HCT116 (cell line): ENCODE measurements around the gene TGM2. TPM values are rescaled to one million over a fixed set of nuclear protein-coding genes. Genes with fewer than 3 reads are reported as not detected.

ENCODE experiments used
- ATAC-seq: fragments of 200-7000 bp; cut with Tn5 transposase; 2 replicates; pipeline ENCODE4 v1.9.1; 2020; ENCODE audit warnings: mild to moderate bottlenecking, moderate library complexity
- BruUV-seq: library from RNA; stranded (reverse); fragments of 400-500 nt; replicated peaks from 2 replicates; lab custom pipeline; 2021; lab: Mats Ljungman, UMichigan
- CTCF ChIA-PET: fragments of 300-600 bp; sonication (Branson Sonifier 250); formaldehyde crosslinking; loops from one replicate; lab custom pipeline; 2021; ENCODE audit warnings: antibody characterized with exemption; lab: Charles Lee
- POLR2A ChIA-PET: fragments of 300-600, 350-600 bp; sonication (Branson Sonifier 250); formaldehyde crosslinking; loops from one replicate; lab custom pipeline; 2021; ENCODE audit warnings: antibody characterized with exemption; lab: Charles Lee
- RAD21 ChIA-PET, 2 experiments: fragments of 300-600 bp; sonication (Branson Sonifier 250); formaldehyde crosslinking; loops; one replicate each; lab custom pipeline; 2023; ENCODE audit warnings: low total read pairs in 2 of 2; ENCODE audit not compliant: uncharacterized antibody in 2 of 2, unreplicated experiment in 2 of 2, low non-redundant PET in 1 of 2; lab: Charles Lee
- DNase-seq: peaks from one replicate; pipeline ENCODE4 v3.0.0-alpha.2; 2010; ENCODE audit warnings: low read depth, low spot score
- H2AFZ ChIP-seq: fragments of 200-600 bp; shearing (Covaris generic), sonication (generic); 2 replicates; pipeline ENCODE4 v1.6.1; 2017; ENCODE audit warnings: low read depth, mixed run types, mixed read lengths, antibody characterized with exemption, low read length; ENCODE audit not compliant: poor library complexity, severe bottlenecking
- H3K27ac ChIP-seq: 2 replicates; pipeline ENCODE4 v1.5.1; 2012; ENCODE audit warnings: low read depth, low read length
- H3K27me3 ChIP-seq: fragments of 200-600 bp; sonication (generic); 2 replicates; pipeline ENCODE4 v1.6.1; 2016; ENCODE audit warnings: mixed run types, low read length, mixed read lengths; ENCODE audit not compliant: insufficient read depth
- H3K36me3 ChIP-seq, 2 experiments: fragments of 200-500 bp in 1 of 2; fragments of 200-600 bp in 1 of 2; sonication (Bioruptor generic) in 1 of 2; sonication (generic) in 1 of 2; 2 replicates each; pipeline versions ENCODE4 v1.5.1 to v1.6.1; 2014 to 2016; ENCODE audit warnings: low read length in 2 of 2, inconsistent platforms in 1 of 2, mixed read lengths in 1 of 2, mixed run types in 1 of 2; ENCODE audit not compliant: insufficient read depth in 2 of 2, control insufficient read depth in 1 of 2
- H3K4me1 ChIP-seq, 2 experiments: fragments of 200-600 bp in 1 of 2; sonication (generic) in 1 of 2; 2 replicates each; pipeline versions ENCODE4 v1.5.1 to v1.6.1; 2012 to 2017; ENCODE audit warnings: low read length in 2 of 2, inconsistent platforms in 1 of 2, mild to moderate bottlenecking in 1 of 2, mixed read lengths in 1 of 2, mixed run types in 1 of 2, moderate library complexity in 1 of 2; ENCODE audit not compliant: insufficient read depth in 2 of 2, control insufficient read depth in 1 of 2
- H3K4me2 ChIP-seq: fragments of 200-600 bp; sonication (generic); 2 replicates; pipeline ENCODE4 v1.6.1; 2017; ENCODE audit warnings: mixed run types, low read length, mixed read lengths
- H3K4me3 ChIP-seq, 2 experiments: fragments of 200-600 bp in 1 of 2; sonication (generic) in 1 of 2; replicated peaks in 1 of 2; 2 replicates each; pipeline ENCODE4 v1.5.1; 2011 to 2016; ENCODE audit warnings: low read length in 2 of 2, control low read depth in 1 of 2, low read depth in 1 of 2, mild to moderate bottlenecking in 1 of 2, mixed read lengths in 1 of 2, mixed run types in 1 of 2
- H3K79me2 ChIP-seq: fragments of 200-600 bp; sonication (generic); 2 replicates; pipeline ENCODE4 v1.6.1; 2017; ENCODE audit warnings: mild to moderate bottlenecking, mixed run types, low read length, moderate library complexity, mixed read lengths; ENCODE audit not compliant: insufficient read depth
- H3K9ac ChIP-seq: fragments of 200-600 bp; sonication (generic); 2 replicates; pipeline ENCODE4 v1.6.1; 2016; ENCODE audit warnings: low read length, mixed read lengths
- H3K9me2 ChIP-seq: fragments of 200-600 bp; sonication (generic), shearing (Covaris generic); 2 replicates; pipeline ENCODE4 v1.6.1; 2017; ENCODE audit warnings: mixed run types, mild to moderate bottlenecking, moderate library complexity; ENCODE audit not compliant: insufficient read depth
- H3K9me3 ChIP-seq, 2 experiments: fragments of 200-500 bp in 1 of 2; fragments of 200-600 bp in 1 of 2; sonication (Bioruptor generic) in 1 of 2; sonication (generic) in 1 of 2; 2 replicates each; pipeline ENCODE4 v1.6.1; 2014 to 2017; ENCODE audit warnings: low read length in 2 of 2, mixed read lengths in 2 of 2, inconsistent platforms in 1 of 2, low read depth in 1 of 2, mild to moderate bottlenecking in 1 of 2, mixed run types in 1 of 2, moderate library complexity in 1 of 2; ENCODE audit not compliant: control insufficient read depth in 1 of 2, insufficient read depth in 1 of 2
- H4K20me1 ChIP-seq: fragments of 200-600 bp; sonication (generic), shearing (Covaris generic); 2 replicates; pipeline ENCODE4 v1.6.1; 2017; ENCODE audit warnings: mixed run types, mild to moderate bottlenecking, moderate library complexity; ENCODE audit not compliant: insufficient read depth
- ATF3 ChIP-seq: IDR thresholded peaks from 2 replicates; pipeline ENCODE4 v1.6.1; 2012
- CBX3 ChIP-seq: IDR thresholded peaks from 2 replicates; pipeline ENCODE4 v1.6.1; 2012; ENCODE audit warnings: low read depth
- CEBPB ChIP-seq: IDR thresholded peaks from 2 replicates; pipeline ENCODE4 v1.6.1; 2012; ENCODE audit warnings: low read depth
- ELF1 ChIP-seq: IDR thresholded peaks from 2 replicates; pipeline ENCODE4 v1.6.1; 2012; ENCODE audit warnings: low read depth, borderline replicate concordance
- EZH2 ChIP-seq: fragments of 200-600 bp; sonication (generic); IDR thresholded peaks from 2 replicates; pipeline ENCODE4 v1.6.1; 2017; ENCODE audit warnings: antibody characterized with exemption, mixed run types
- FOSL1 ChIP-seq: IDR thresholded peaks from 2 replicates; pipeline ENCODE4 v1.6.1; 2012; ENCODE audit warnings: low read depth
- MAX ChIP-seq: IDR thresholded peaks from 2 replicates; pipeline ENCODE4 v1.6.1; 2012
- REST ChIP-seq: IDR thresholded peaks from 2 replicates; pipeline ENCODE4 v1.6.1; 2012; ENCODE audit warnings: low read depth
- SIN3A ChIP-seq: IDR thresholded peaks from 2 replicates; pipeline ENCODE4 v1.6.1; 2012; ENCODE audit warnings: low read depth
- SRF ChIP-seq: IDR thresholded peaks from 2 replicates; pipeline ENCODE4 v1.6.1; 2012; ENCODE audit warnings: low read depth
- ZBTB33 ChIP-seq: IDR thresholded peaks from 2 replicates; pipeline ENCODE4 v1.6.1; 2011; ENCODE audit warnings: mild to moderate bottlenecking, low read length, moderate library complexity; ENCODE audit not compliant: insufficient replicate concordance; ENCODE audit errors: extremely low read depth
- intact Hi-C: fragments of 100-400 bp; cut with micrococcal nuclease; formaldehyde crosslinking; loops from 2 replicates; pipeline ENCODE4 v1.10.0; 2022
- total RNA-seq: library from RNA; stranded (reverse); gene quantifications from one replicate; pipeline ENCODE4 v1.2.1, GENCODE V29; 2021; ENCODE audit not compliant: unreplicated experiment

The TGM2 gene
- total RNA-seq, 1 experiment from 2014 or later, result 6.1 TPM

GRCh38 chr20:38092260-38092857 lies 72.7 kb downstream of the TGM2 start:
- BruUV-seq, result no TSS peak
- Histone ChIP-seq H3K4me1 (peaks cover 2 to 9% of the 10 kb centered on the region in 2 experiments; a peak in 1 of 4 replicates), H3K9ac (no peak overlapping the region), H3K27ac (no peak overlapping the region), H3K4me2 (no peak overlapping the region), H3K9me3 (no peaks in the 10 kb centered on the region), H3K36me3 (peaks cover 14 to 15% of the 10 kb centered on the region in 2 experiments; a peak in 2 of 4 replicates), H3K4me3 (no peak overlapping the region), H2AFZ (no peak overlapping the region), H3K27me3 (no peaks in the 10 kb centered on the region), H3K9me2 (no peaks in the 10 kb centered on the region), H3K79me2 (no peaks in the 10 kb centered on the region), H4K20me1 (no peaks in the 10 kb centered on the region)
- ChIA-PET RAD21 (no interaction called here), CTCF (interaction anchor here (1.5 kb wide), 1 partner anchor 19 kb away, joined by 4 read pairs; no protein-coding TSS in a partner anchor), POLR2A (no interaction called here)
- TF ChIP-seq ELF1 (no peak), MAX (no peak), REST (no peak), SIN3A (no peak), CEBPB (no peak), ZBTB33 (no peak), EZH2 (no peak), ATF3 (no peak), SRF (no peak), FOSL1 (no peak), CBX3 (no peak)
- ATAC-seq, result no peak
- no peak for DNase-seq
- intact Hi-C loops, result no loop called here
